ENCODE measurements around the gene DNASE1.

Gene DNASE1

GRCh38 chr16:3687021-3687420 lies 32.5 kb downstream of the DNASE1 start:
- Histone ChIP-seq H3K79me1 (ENCODE audit: low read depth, low read length) (no peaks in the 10 kb centered on the region), H2AFZ (ENCODE audit: low read length) (no peak overlapping the region), H3K23ac (ENCODE audit: low read depth, low read length, poor library complexity) (no peak overlapping the region), H4K91ac (ENCODE audit: low read depth, low read length, poor library complexity) (no peak overlapping the region), H3K4me3 (ENCODE audit: low read length in 2 of 2) (no peak overlapping the region), H2BK15ac (ENCODE audit: low read length) (no peak overlapping the region), H3K27me3 (ENCODE audit: control insufficient read depth in 3 of 3, insufficient read depth in 3 of 3, low read depth in 1 of 3, low read length in 3 of 3) (no peaks in the 10 kb centered on the region), H2BK120ac (ENCODE audit: low read depth, low read length) (no peak overlapping the region), H3K4me2 (ENCODE audit: insufficient read depth, low read length, poor library complexity, severe bottlenecking) (no peak overlapping the region), H3K18ac (ENCODE audit: low read length) (no peak overlapping the region), H3K9ac (ENCODE audit: low read depth, low read length, poor library complexity) (no peak overlapping the region), H2BK5ac (ENCODE audit: low read length) (no peak overlapping the region), H3K27ac (replicated peaks; ENCODE audit: low read length) (no peak overlapping the region), H2AK5ac (ENCODE audit: low read depth, low read length) (no peak overlapping the region), H3K14ac (ENCODE audit: low read length) (no peak overlapping the region), H3K4ac (ENCODE audit: low read length) (no peak overlapping the region), H2BK12ac (ENCODE audit: low read length) (no peak overlapping the region), H3K36me3 (replicated peaks in 1 of 2; ENCODE audit: control insufficient read depth in 2 of 2, insufficient read depth in 2 of 2, low read length in 2 of 2) (peaks cover 29 to 80% of the 10 kb centered on the region in 2 donors), H3K9me3 (replicated peaks in 1 of 2; ENCODE audit: control insufficient read depth in 2 of 2, insufficient read depth in 1 of 2, low read depth in 1 of 2, low read length in 2 of 2) (peaks cover 0 to 7% of the 10 kb centered on the region in 2 donors), H3K4me1 (ENCODE audit: control insufficient read depth in 2 of 2, insufficient read depth in 1 of 2, low read depth in 1 of 2, low read length in 2 of 2) (no peaks in the 10 kb centered on the region), H4K8ac (ENCODE audit: low read depth, low read length) (no peak overlapping the region)
- no peak for DNase-seq (ENCODE audit: low spot score)
- WGBS, 2 donors (ENCODE audit: extremely low coverage in 2 of 2, insufficient read length in 2 of 2, insufficient replicate concordance in 1 of 2): no CpG with 5 or more reads among the region's 7 CpGs

- Histone ChIP-seq H2BK12ac (ENCODE audit: low read length) (no peak overlapping the region), H3K4me1 (ENCODE audit: control insufficient read depth in 2 of 2, insufficient read depth in 1 of 2, low read depth in 1 of 2, low read length in 2 of 2) (no peaks in the 10 kb centered on the region), H2AK5ac (ENCODE audit: low read depth, low read length) (no peak overlapping the region), H3K4me3 (ENCODE audit: low read length in 2 of 2) (no peak overlapping the region), H3K4me2 (ENCODE audit: insufficient read depth, low read length, poor library complexity, severe bottlenecking) (no peak overlapping the region), H3K18ac (ENCODE audit: low read length) (no peak overlapping the region), H3K4ac (ENCODE audit: low read length) (no peak overlapping the region), H3K14ac (ENCODE audit: low read length) (no peak overlapping the region), H2BK120ac (ENCODE audit: low read depth, low read length) (no peak overlapping the region), H3K9me3 (replicated peaks in 1 of 2; ENCODE audit: control insufficient read depth in 2 of 2, insufficient read depth in 1 of 2, low read depth in 1 of 2, low read length in 2 of 2) (no peaks in the 10 kb centered on the region), H4K91ac (ENCODE audit: low read depth, low read length, poor library complexity) (no peak overlapping the region), H2BK5ac (ENCODE audit: low read length) (no peak overlapping the region), H3K79me1 (ENCODE audit: low read depth, low read length) (no peaks in the 10 kb centered on the region), H4K8ac (ENCODE audit: low read depth, low read length) (no peak overlapping the region), H3K36me3 (replicated peaks in 1 of 2; ENCODE audit: control insufficient read depth in 2 of 2, insufficient read depth in 2 of 2, low read length in 2 of 2) (peaks cover 29 to 72% of the 10 kb centered on the region in 2 donors), H3K27ac (replicated peaks; ENCODE audit: low read length) (no peak overlapping the region), H3K23ac (ENCODE audit: low read depth, low read length, poor library complexity) (no peak overlapping the region), H2AFZ (ENCODE audit: low read length) (no peak overlapping the region), H3K27me3 (ENCODE audit: control insufficient read depth in 3 of 3, insufficient read depth in 3 of 3, low read depth in 1 of 3, low read length in 3 of 3) (no peaks in the 10 kb centered on the region), H2BK15ac (ENCODE audit: low read length) (no peak overlapping the region), H3K9ac (ENCODE audit: low read depth, low read length, poor library complexity) (no peak overlapping the region)
- no CpG with 5 or more reads among the region's 9 CpGs for WGBS, 2 donors (ENCODE audit: extremely low coverage in 2 of 2, insufficient read length in 2 of 2, insufficient replicate concordance in 1 of 2)
- no peak for DNase-seq (ENCODE audit: low spot score)
Measured at GRCh38 chr16:3687792-3688191, 33.3 kb downstream of the DNASE1 start.

GRCh38 chr16:3689731-3690130 lies 35.2 kb downstream of the DNASE1 start:
- WGBS, 2 donors (ENCODE audit: extremely low coverage in 2 of 2, insufficient read length in 2 of 2, insufficient replicate concordance in 1 of 2): no CpG with 5 or more reads among the region's 7 CpGs
- no peak overlapping the region for H3K27ac ChIP-seq (replicated peaks; ENCODE audit: low read length)
- no peak overlapping the region for H2AK5ac ChIP-seq (ENCODE audit: low read depth, low read length)
- H3K79me1 ChIP-seq (ENCODE audit: low read depth, low read length): no peaks in the 10 kb centered on the region
- H3K14ac ChIP-seq (ENCODE audit: low read length): no peak overlapping the region
- no peaks in the 10 kb centered on the region for H3K9me3 ChIP-seq (replicated peaks in 1 of 2; ENCODE audit: control insufficient read depth in 2 of 2, insufficient read depth in 1 of 2, low read depth in 1 of 2, low read length in 2 of 2)
- H3K27me3 ChIP-seq (ENCODE audit: control insufficient read depth in 3 of 3, insufficient read depth in 3 of 3, low read depth in 1 of 3, low read length in 3 of 3): no peaks in the 10 kb centered on the region
- DNase-seq (ENCODE audit: low spot score): no peak
- no peak overlapping the region for H4K91ac ChIP-seq (ENCODE audit: low read depth, low read length, poor library complexity)
- H2BK15ac ChIP-seq (ENCODE audit: low read length): no peak overlapping the region
- peaks cover 28 to 69% of the 10 kb centered on the region in 2 donors for H3K36me3 ChIP-seq (replicated peaks in 1 of 2; ENCODE audit: control insufficient read depth in 2 of 2, insufficient read depth in 2 of 2, low read length in 2 of 2)
- H2BK12ac ChIP-seq (ENCODE audit: low read length): no peak overlapping the region
- no peak overlapping the region for H3K23ac ChIP-seq (ENCODE audit: low read depth, low read length, poor library complexity)
- no peak overlapping the region for H3K4ac ChIP-seq (ENCODE audit: low read length)
- no peak overlapping the region for H3K18ac ChIP-seq (ENCODE audit: low read length)
- no peak overlapping the region for H3K4me3 ChIP-seq (ENCODE audit: low read length in 2 of 2)
- H3K9ac ChIP-seq (ENCODE audit: low read depth, low read length, poor library complexity): no peak overlapping the region
- H2BK5ac ChIP-seq (ENCODE audit: low read length): no peak overlapping the region
- no peak overlapping the region for H2AFZ ChIP-seq (ENCODE audit: low read length)
- H3K4me1 ChIP-seq (ENCODE audit: control insufficient read depth in 2 of 2, insufficient read depth in 1 of 2, low read depth in 1 of 2, low read length in 2 of 2): no peaks in the 10 kb centered on the region
- no peak overlapping the region for H2BK120ac ChIP-seq (ENCODE audit: low read depth, low read length)
- no peak overlapping the region for H4K8ac ChIP-seq (ENCODE audit: low read depth, low read length)
- no peak overlapping the region for H3K4me2 ChIP-seq (ENCODE audit: insufficient read depth, low read length, poor library complexity, severe bottlenecking)

GRCh38 chr16:3690470-3690928 lies 36.0 kb downstream of the DNASE1 start:
- no peak overlapping the region for H3K27ac ChIP-seq (replicated peaks; ENCODE audit: low read length)
- no peak overlapping the region for H3K18ac ChIP-seq (ENCODE audit: low read length)
- no peak overlapping the region for H2BK5ac ChIP-seq (ENCODE audit: low read length)
- WGBS, 2 donors (ENCODE audit: extremely low coverage in 2 of 2, insufficient read length in 2 of 2, insufficient replicate concordance in 1 of 2): no CpG with 5 or more reads among the region's 18 CpGs
- H3K4me3 ChIP-seq (ENCODE audit: low read length in 2 of 2): no peak overlapping the region
- H2AFZ ChIP-seq (ENCODE audit: low read length): peak overlapping the region; percentile 20
- H3K9ac ChIP-seq (ENCODE audit: low read depth, low read length, poor library complexity): no peak overlapping the region
- no peak overlapping the region for H2BK15ac ChIP-seq (ENCODE audit: low read length)
- no peaks in the 10 kb centered on the region for H3K4me1 ChIP-seq (ENCODE audit: control insufficient read depth in 2 of 2, insufficient read depth in 1 of 2, low read depth in 1 of 2, low read length in 2 of 2)
- no peak overlapping the region for H3K4ac ChIP-seq (ENCODE audit: low read length)
- no peak overlapping the region for H2BK120ac ChIP-seq (ENCODE audit: low read depth, low read length)
- no peak overlapping the region for H2BK12ac ChIP-seq (ENCODE audit: low read length)
- H3K27me3 ChIP-seq (ENCODE audit: control insufficient read depth in 3 of 3, insufficient read depth in 3 of 3, low read depth in 1 of 3, low read length in 3 of 3): no peaks in the 10 kb centered on the region
- H3K36me3 ChIP-seq (replicated peaks in 1 of 2; ENCODE audit: control insufficient read depth in 2 of 2, insufficient read depth in 2 of 2, low read length in 2 of 2): peaks cover 21 to 68% of the 10 kb centered on the region in 2 donors
- H2AK5ac ChIP-seq (ENCODE audit: low read depth, low read length): no peak overlapping the region
- H3K14ac ChIP-seq (ENCODE audit: low read length): no peak overlapping the region
- DNase-seq (ENCODE audit: low spot score): peak; percentile 67
- H4K91ac ChIP-seq (ENCODE audit: low read depth, low read length, poor library complexity): no peak overlapping the region
- H3K9me3 ChIP-seq (replicated peaks in 1 of 2; ENCODE audit: control insufficient read depth in 2 of 2, insufficient read depth in 1 of 2, low read depth in 1 of 2, low read length in 2 of 2): no peaks in the 10 kb centered on the region
- no peak overlapping the region for H4K8ac ChIP-seq (ENCODE audit: low read depth, low read length)
- H3K4me2 ChIP-seq (ENCODE audit: insufficient read depth, low read length, poor library complexity, severe bottlenecking): no peak overlapping the region
- no peak overlapping the region for H3K23ac ChIP-seq (ENCODE audit: low read depth, low read length, poor library complexity)
- no peaks in the 10 kb centered on the region for H3K79me1 ChIP-seq (ENCODE audit: low read depth, low read length)
